Coronary artery (tissue), 2 donors: Measurements from ENCODE around the gene MTHFD2.

Source experiments
- DNase-seq: peaks from one replicate; pipeline ENCODE4 v3.0.0-alpha.2; 2017; ENCODE audit warnings: low spot score
- H3K27ac ChIP-seq, 2 donors: fragments of 200-600 bp; sonication (generic); one replicate each; pipeline ENCODE4 v1.5.1; 2016 to 2019
- H3K4me3 ChIP-seq: fragments of 200-600 bp; sonication (generic); 2 replicates; pipeline ENCODE4 v1.5.1; 2016; ENCODE audit warnings: mild to moderate bottlenecking, moderate library complexity
- TF ChIP-seq, protein P1 (sequence below): fragments of 200-600 bp; sonication (generic); IDR thresholded peaks from one replicate; pipeline ENCODE4 v1.5.1; 2019; ENCODE audit warnings: antibody characterized with exemption

MTHFD2 gene

DNA sequence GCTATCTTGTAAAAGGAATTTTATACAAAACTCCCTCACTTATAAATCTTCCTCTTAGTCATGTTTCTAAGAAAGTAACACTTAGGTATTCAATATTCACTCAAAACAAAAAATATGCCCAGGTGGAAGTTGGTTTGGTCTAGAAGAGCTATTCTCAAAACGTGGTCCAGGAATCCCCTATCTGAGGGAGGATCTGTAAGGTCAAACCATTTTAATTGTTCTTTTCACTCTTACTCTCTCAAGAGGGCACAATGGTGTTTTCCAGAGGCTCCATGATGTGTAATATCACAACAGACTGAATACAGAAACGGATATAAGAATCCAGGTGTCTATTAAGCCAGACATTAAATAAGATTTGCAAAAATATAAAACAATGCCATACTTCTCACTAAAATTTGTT, 29.7 kb upstream of the MTHFD2 start:
- no peak overlapping the region for H3K27ac ChIP-seq
- TF ChIP-seq, protein P1, sequence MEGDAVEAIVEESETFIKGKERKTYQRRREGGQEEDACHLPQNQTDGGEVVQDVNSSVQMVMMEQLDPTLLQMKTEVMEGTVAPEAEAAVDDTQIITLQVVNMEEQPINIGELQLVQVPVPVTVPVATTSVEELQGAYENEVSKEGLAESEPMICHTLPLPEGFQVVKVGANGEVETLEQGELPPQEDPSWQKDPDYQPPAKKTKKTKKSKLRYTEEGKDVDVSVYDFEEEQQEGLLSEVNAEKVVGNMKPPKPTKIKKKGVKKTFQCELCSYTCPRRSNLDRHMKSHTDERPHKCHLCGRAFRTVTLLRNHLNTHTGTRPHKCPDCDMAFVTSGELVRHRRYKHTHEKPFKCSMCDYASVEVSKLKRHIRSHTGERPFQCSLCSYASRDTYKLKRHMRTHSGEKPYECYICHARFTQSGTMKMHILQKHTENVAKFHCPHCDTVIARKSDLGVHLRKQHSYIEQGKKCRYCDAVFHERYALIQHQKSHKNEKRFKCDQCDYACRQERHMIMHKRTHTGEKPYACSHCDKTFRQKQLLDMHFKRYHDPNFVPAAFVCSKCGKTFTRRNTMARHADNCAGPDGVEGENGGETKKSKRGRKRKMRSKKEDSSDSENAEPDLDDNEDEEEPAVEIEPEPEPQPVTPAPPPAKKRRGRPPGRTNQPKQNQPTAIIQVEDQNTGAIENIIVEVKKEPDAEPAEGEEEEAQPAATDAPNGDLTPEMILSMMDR, result no peak
- no peak overlapping the region for H3K4me3 ChIP-seq
- DNase-seq, result no peak

DNA sequence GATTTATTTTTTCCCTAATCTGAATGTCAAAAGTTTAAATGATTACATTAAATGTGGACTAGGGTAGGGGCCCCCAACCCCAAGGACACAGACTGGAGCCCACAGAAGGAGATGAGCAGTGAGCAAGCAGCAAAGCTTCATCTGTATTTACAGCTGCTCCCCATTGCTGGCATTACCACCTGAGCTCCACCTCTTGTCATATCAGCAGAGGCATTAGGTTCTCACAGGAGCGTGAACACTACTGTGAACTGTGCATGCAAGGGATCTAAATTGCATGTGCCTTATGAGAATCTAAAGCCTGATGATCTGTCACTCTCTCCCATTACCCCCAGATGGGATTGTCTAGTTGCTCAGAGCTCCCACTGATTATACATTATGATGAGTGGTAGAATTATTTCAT, 23.5 kb upstream of the MTHFD2 start:
- Histone ChIP-seq H3K27ac (no peak overlapping the region), H3K4me3 (no peak overlapping the region)
- no peak for DNase-seq
- TF ChIP-seq, protein P1, result no peak

DNA sequence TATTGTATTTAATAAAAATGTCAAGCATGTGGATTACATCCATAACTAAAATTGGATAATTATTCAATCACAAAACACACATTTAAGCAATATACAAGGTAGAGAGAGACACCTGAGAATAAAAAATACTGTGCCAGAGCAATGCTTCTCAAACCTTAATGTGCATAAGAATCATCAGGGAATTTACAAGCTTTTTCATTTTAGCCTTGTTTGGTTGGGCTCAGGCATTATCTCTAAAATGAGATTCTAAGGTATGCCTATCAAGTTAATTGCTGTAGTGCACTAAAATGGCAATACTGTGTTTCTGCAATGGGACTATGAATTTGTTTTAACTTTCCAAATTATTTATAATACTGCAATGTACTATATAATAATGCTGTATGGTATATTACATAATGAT, 20.7 kb upstream of the MTHFD2 start:
- Histone ChIP-seq H3K27ac (peak overlapping the region; percentile 86 to 95), H3K4me3 (peak overlapping the region; percentile 92)
- DNase-seq, result no peak
- TF ChIP-seq, protein P1, result no peak

DNA sequence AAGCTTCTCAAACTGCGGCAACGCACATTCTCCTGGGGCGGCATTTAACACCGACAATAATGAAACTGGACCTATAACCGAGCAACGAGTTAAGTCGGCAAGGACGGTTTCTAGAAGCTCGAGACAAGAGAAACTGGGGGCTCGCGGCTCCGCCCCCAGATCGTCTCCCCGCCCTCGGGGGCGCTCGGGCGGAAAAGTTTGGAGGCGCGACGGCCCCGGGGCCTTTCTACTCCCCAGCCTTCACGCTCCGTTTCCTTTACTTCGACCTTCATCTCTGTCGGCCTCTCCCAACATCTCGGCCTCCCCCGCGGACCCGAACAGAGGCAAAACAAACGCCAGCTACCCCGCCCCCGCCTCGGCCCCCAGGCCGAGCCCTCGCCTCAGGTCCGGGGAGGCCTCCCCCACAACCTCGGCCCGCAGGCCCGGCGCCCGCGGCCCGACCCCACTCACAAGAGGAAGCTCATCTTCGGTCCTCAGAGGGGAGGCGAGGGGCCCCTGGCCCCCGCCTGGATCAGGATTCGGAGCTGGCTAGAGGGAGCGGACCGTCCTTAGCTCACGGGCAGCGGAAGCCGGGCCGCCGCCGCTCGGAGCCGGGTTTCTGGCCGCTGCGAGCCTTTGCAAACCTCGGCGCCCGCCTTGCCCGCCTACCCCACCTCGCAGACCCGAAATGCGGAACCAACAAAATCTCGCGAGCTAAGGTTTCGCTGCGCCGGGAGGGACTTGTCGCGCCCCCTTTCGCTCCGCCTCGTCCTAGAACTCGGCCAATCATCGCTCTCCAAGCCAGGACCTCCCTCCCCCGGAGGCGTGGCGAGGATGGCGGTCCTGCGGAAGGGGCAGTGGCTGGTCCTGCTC, 20.0 kb upstream of the MTHFD2 start, which contains the start of gene MOB1A:
MOB1A (minus strand) TSS at position 669 of the 852 bp plus-strand sequence; CDS start at position 464, 205 bp downstream.
- peak within 1 kb of the TSS; percentile 86 to 95 for H3K27ac ChIP-seq
- TF ChIP-seq, protein P1, result no peak
- DNase-seq, result peak; percentile 99
- peak within 1 kb of the TSS; percentile 92 for H3K4me3 ChIP-seq

DNA sequence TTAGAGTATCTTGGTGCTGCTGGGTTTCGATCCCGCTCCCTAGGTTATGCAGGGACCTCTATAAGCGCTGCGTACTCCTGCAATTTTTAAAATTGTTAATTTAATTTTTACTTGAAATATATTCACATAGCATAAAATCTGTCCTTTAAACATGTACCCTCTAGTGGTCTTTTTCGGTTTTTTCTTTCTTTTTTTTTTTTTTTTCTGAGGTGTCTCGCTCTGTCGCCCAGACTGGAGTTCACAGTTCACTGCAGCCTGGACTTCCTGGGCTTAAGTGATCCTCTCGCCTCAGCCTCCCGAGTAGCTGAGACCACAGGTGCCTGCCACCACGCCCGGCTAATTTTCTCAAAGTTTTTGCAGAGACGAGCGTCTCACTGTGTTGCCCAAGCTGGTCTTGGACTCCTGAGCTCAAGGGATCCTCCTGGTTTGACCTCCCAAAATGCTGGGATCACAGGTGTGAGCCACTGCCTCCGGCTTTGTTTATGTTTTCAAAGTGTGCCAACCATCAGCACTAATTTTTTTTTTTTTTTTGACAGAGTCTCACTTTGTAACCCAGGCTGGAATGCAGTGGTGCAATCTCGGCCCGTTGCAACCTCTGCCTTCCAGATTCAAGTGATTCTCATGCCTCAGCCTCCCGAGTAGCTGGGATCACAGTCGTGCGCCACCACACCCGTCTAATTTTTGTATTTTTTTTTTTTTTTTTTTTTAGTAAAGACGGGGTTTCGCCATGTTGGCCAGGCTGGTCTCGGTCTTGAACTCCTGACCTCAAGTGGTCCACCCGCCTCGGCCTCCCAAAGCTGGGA, 19.2 kb upstream of the MTHFD2 start:
- TF ChIP-seq, protein P1, result no peak

DNA sequence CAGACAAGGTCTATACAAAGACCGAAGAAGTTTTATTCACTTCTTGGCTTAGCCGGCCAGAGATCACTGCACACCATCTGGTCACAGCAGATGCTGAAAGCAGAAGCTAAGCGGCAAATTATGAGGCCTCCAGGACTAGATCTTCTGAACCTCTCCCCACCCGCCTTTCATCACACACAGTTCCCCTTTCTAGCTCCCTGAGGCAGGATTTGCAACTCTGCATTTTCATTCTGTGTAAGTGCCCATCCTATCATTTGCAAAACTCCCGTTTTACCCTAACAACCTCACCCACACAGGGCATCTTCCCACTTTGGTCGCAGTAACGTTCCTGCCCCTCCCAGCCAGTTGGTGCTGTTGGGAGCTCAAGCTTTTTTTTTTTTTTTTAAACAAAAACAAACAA, 16.7 kb upstream of the MTHFD2 start:
- Histone ChIP-seq H3K27ac (no peak overlapping the region), H3K4me3 (no peak overlapping the region)
- TF ChIP-seq, protein P1, result no peak
- DNase-seq, result no peak

More for the DNA sequence above, 19.2 kb upstream of the MTHFD2 start:
- H3K4me3 ChIP-seq, result peak overlapping the region; percentile 92
- H3K27ac ChIP-seq, result peak overlapping the region; percentile 58 to 86
- no peak for DNase-seq
